NCI-H82 (cell line): ENCODE data around the gene ATRNL1.
A peak's percentile ranks its signal among the peaks of the same experiment; 100 is the strongest.

Experiments used
- DNase-seq: peaks from one replicate; lab custom pipeline; 2025; lab: John Stamatoyannopoulos, UW

ATRNL1 gene

DNA sequence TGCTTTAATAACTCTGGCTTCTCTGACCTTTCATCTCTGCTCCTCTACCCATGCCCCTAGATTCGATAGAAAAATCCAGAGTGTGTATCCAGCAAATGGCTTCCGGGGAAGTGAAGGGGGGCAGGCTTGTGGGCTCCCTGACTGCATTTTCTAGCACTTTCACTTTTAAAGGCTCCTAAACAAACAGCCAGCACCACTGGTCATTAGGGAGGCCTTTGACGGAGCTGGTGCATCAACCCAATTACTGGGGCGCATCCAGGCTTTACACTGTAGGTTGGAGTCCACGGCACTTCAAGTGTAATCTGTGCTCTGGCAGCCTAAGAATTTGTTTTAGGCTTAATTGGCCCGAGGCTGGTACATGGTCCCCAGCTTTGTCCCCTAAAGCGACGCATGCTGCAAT is 887.9 kb downstream of the ATRNL1 start:
- no peak for DNase-seq

DNA sequence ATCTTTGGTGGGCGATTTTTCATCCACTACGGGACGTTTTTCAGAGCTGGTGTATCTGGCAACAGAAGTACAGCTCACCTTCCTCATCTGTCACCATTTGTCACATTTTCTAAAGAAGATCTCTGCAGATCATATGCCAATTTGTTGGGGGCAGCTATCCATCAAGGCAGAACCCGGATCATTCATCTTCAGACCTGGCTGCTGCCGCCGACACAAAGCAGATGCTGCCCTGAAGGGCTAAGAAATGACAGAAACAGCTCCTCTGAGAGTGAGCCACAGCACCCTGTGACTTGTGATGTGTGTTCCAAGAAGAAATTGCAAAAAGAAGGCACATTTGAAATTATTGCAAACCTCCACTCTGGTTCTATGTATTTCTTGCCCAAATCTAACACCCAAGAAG is 888.9 kb downstream of the ATRNL1 start:
- no peak for DNase-seq

GRCh38 chr10:115982526-115982925 is 889.4 kb downstream of the ATRNL1 start:
- DNase-seq, result no peak

GRCh38 chr10:115985786-115986185 is 892.6 kb downstream of the ATRNL1 start:
- DNase-seq, result no peak

GRCh38 chr10:115988380-115988779 is 895.2 kb downstream of the ATRNL1 start:
- DNase-seq, result no peak

DNA sequence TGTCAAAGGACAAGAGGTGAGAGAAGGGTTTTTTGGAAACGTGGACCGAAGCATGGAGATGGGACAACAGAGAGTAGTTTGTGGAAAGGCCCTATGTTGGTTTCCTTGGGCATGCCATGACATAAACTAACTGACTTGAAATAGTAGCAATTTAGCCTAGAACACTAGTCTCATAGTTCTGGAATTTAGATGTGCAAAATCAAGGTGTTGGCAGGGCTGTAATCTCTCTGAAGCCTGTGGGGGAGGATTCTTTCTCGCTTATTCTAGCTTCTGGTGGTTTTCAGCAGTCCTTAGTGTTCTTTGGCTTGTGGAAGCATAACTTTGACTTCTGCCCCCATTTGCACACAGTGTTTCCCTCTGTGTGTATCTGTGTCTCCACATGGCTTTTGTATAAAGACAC is 896.5 kb downstream of the ATRNL1 start:
- peak; percentile 6 for DNase-seq

GRCh38 chr10:115992236-115992986 is 899.2 kb downstream of the ATRNL1 start:
- no peak for DNase-seq

- no peak for DNase-seq
These were observed 902.9 kb downstream of the ATRNL1 start for GRCh38 chr10:115996031-115996430.

- DNase-seq, result no peak
These were observed 905.1 kb downstream of the ATRNL1 start for GRCh38 chr10:115998301-115998700.
